ENCODE results near the gene HMG20B.

- TF ChIP-seq, protein P1, sequence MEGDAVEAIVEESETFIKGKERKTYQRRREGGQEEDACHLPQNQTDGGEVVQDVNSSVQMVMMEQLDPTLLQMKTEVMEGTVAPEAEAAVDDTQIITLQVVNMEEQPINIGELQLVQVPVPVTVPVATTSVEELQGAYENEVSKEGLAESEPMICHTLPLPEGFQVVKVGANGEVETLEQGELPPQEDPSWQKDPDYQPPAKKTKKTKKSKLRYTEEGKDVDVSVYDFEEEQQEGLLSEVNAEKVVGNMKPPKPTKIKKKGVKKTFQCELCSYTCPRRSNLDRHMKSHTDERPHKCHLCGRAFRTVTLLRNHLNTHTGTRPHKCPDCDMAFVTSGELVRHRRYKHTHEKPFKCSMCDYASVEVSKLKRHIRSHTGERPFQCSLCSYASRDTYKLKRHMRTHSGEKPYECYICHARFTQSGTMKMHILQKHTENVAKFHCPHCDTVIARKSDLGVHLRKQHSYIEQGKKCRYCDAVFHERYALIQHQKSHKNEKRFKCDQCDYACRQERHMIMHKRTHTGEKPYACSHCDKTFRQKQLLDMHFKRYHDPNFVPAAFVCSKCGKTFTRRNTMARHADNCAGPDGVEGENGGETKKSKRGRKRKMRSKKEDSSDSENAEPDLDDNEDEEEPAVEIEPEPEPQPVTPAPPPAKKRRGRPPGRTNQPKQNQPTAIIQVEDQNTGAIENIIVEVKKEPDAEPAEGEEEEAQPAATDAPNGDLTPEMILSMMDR (IDR thresholded peaks at IDR 0.05 in 2 of 3, conservative IDR thresholded peaks at IDR 0.05 in 1 of 3; ENCODE audit: borderline replicate concordance in 1 of 3, insufficient read depth in 1 of 3, low read depth in 2 of 3, low read length in 2 of 3) = no peak
- no peak for TF ChIP-seq ZNF274 (IDR thresholded peaks at IDR 0.05; ENCODE audit: low read depth, low read length)
- TF ChIP-seq EZH2 (IDR thresholded peaks at IDR 0.05) = no peak
- no peak for TF ChIP-seq YY1 (IDR thresholded peaks at IDR 0.05; ENCODE audit: extremely low read depth, insufficient replicate concordance, low read depth, low read length)
Observed at GRCh38 chr19:3622224-3622623, 49.5 kb downstream of the HMG20B start.

Measured in HCT116 (cell line).